ENCODE data around the gene EVL.

DNA sequence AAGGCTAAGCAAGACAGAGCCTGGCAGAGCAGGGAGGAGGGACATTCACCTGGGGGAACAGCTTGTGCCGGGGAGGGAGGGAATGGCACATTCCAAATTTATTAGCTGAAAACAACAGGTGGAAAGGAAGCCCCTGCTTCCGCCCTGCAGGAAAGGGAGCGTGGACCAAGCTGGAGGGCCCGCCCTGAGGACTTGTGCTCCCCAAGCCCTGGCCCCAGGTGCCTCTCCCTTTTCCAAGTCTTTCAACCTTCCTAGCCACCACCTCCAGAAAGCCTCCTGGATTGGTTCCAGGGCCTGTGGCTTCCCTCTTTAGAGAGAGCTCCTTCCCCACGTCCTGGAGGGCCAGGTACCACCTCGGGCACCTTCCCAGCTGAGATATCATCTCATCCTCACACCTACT is 91.6 kb downstream of the EVL start:
- TF ChIP-seq, protein P1, sequence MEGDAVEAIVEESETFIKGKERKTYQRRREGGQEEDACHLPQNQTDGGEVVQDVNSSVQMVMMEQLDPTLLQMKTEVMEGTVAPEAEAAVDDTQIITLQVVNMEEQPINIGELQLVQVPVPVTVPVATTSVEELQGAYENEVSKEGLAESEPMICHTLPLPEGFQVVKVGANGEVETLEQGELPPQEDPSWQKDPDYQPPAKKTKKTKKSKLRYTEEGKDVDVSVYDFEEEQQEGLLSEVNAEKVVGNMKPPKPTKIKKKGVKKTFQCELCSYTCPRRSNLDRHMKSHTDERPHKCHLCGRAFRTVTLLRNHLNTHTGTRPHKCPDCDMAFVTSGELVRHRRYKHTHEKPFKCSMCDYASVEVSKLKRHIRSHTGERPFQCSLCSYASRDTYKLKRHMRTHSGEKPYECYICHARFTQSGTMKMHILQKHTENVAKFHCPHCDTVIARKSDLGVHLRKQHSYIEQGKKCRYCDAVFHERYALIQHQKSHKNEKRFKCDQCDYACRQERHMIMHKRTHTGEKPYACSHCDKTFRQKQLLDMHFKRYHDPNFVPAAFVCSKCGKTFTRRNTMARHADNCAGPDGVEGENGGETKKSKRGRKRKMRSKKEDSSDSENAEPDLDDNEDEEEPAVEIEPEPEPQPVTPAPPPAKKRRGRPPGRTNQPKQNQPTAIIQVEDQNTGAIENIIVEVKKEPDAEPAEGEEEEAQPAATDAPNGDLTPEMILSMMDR (IDR thresholded peaks at IDR 0.05; ENCODE audit: low read depth, low read length): no peak
- TF ChIP-seq MYC (IDR thresholded peaks at IDR 0.05; ENCODE audit: low read depth, low read length): no peak
- TF ChIP-seq POLR2A (IDR thresholded peaks at IDR 0.05; ENCODE audit: extremely low read depth, insufficient read length): no peak
- TF ChIP-seq, protein P2, sequence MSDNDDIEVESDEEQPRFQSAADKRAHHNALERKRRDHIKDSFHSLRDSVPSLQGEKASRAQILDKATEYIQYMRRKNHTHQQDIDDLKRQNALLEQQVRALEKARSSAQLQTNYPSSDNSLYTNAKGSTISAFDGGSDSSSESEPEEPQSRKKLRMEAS (IDR thresholded peaks at IDR 0.05; ENCODE audit: low read depth, low read length): no peak
